HG02588 (cell line): Measurements from ENCODE around the gene PSMG3.

Experiments used
- ATAC-seq: cut with Tn5 transposase; IDR thresholded peaks from one replicate; pipeline ENCODE4 v1.9.1; 2021; ENCODE audit warnings: mild to moderate bottlenecking, moderate library complexity; ENCODE audit not compliant: unreplicated experiment

The PSMG3 gene

GRCh38 chr7:1569833-1570632 lies at the start of gene PSMG3:
PSMG3 (minus strand) TSS chr7:1570032; CDS start chr7:1569339, 693 bp downstream.
- peak; percentile 88 for ATAC-seq

- ATAC-seq: no peak
Observed at GRCh38 chr7:1618475-1618874, 48.6 kb upstream of the PSMG3 start.

GRCh38 chr7:1617957-1618356 lies 48.1 kb upstream of the PSMG3 start:
- ATAC-seq: no peak

GRCh38 chr7:1616741-1617140 lies 46.9 kb upstream of the PSMG3 start:
- no peak for ATAC-seq

GRCh38 chr7:1611708-1612241 lies 41.9 kb upstream of the PSMG3 start:
- ATAC-seq: no peak

- ATAC-seq: no peak
Observed at GRCh38 chr7:1610678-1611302, 41.0 kb upstream of the PSMG3 start.

- ATAC-seq: no peak
Observed at GRCh38 chr7:1610013-1610677, 40.3 kb upstream of the PSMG3 start.

GRCh38 chr7:1609023-1609422 lies 39.2 kb upstream of the PSMG3 start:
- ATAC-seq: no peak

GRCh38 chr7:1608318-1608717 lies 38.5 kb upstream of the PSMG3 start:
- ATAC-seq: no peak

GRCh38 chr7:1607696-1608095 lies 37.9 kb upstream of the PSMG3 start:
- no peak for ATAC-seq

GRCh38 chr7:1607001-1607400 lies 37.2 kb upstream of the PSMG3 start:
- ATAC-seq: no peak

- no peak for ATAC-seq
Observed at GRCh38 chr7:1604383-1604782, 34.6 kb upstream of the PSMG3 start.

- no peak for ATAC-seq
Observed at GRCh38 chr7:1603346-1604225, 33.8 kb upstream of the PSMG3 start.

GRCh38 chr7:1602386-1602785 lies 32.6 kb upstream of the PSMG3 start:
- ATAC-seq: no peak

- no peak for ATAC-seq
Observed at GRCh38 chr7:1601956-1602355, 32.1 kb upstream of the PSMG3 start.

- ATAC-seq: no peak
Observed at GRCh38 chr7:1599640-1600395, 30.0 kb upstream of the PSMG3 start.

- no peak for ATAC-seq
Observed at GRCh38 chr7:1598961-1599639, 29.3 kb upstream of the PSMG3 start.

GRCh38 chr7:1598286-1598685 lies 28.5 kb upstream of the PSMG3 start:
- ATAC-seq: no peak

- ATAC-seq: no peak
Observed at GRCh38 chr7:1597791-1598190, 28.0 kb upstream of the PSMG3 start.
